Stimulated activated CD8-positive, alpha-beta memory T cell treated with anti-CD3 and anti-CD28 coated beads, Interleukin-12 subunit alpha, Interleukin-12 subunit beta, amount 100 ng/mL, for 1 hour (primary cell): ENCODE results near the gene FSD2.

Experiments used
- DNase-seq: peaks from one replicate; pipeline ENCODE4 v3.0.0-alpha.2; 2020; ENCODE audit warnings: low read depth

Gene FSD2, protein sequence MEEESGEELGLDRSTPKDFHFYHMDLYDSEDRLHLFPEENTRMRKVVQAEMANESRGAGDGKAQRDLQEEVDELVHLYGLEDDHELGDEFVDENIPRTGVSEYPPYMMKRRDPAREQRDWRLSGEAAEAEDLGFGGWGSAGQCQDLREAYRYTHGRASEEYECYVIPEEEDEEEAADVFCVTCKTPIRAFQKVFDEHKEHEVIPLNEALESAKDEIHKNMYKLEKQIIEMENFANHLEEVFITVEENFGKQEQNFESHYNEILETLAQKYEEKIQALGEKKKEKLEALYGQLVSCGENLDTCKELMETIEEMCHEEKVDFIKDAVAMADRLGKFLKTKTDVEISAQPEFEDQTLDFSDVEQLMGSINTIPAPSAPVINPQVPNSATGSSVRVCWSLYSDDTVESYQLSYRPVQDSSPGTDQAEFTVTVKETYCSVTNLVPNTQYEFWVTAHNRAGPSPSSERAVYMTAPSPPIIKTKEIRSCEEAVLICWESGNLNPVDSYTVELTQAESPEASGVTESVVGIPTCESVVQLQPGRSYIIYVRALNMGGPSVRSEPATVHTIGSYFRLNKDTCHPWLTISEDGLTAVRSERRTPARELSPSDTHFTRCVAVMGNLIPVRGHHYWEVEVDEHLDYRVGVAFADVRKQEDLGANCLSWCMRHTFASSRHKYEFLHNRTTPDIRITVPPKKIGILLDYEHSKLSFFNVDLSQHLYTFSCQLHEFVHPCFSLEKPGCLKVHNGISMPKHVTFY

DNA sequence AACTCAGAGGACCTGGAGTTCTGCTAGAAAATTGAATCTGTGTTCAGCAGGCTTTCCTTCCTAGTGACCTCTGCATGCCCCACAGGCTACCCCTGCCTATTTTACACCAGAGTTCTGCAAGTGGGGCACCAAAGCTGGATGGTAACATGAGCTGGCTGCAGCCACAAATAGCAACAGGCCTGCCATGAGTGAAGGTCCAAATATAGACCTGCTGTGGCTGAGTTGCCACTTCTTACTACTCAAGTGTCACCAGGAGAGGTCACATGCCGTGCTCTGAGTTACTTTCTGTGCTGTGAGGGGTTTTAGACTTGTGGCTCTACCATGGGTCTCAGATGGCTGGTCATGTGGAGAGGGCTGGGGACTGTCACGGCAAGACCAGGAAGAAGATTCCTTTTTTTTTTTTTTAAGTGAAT is at the start of gene FSD2:
FSD2 (minus strand) TSS at position 76 of the 413 bp plus-strand sequence. CDS start 18,679 bp downstream, outside the sequence.
- no peak for DNase-seq

DNA sequence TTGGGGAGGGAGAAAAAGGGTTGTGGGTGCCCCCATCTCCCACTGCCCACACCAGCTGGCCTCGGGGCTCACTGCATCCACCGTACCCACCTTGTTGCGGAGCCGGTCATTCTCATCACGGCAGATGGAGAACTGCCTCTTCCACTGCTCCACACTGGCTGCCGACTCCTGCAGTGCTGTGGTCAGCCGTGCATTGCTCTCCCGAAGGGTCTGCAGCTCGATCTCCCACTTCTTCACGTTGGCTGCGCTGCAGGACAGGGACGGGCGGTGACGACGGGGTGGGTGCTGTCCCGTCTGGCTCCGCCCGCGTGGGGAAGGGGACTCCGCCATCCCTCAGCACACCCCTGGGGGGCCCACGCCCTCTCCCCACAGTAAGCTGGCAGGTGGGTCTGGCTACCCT is 48.7 kb upstream of the FSD2 start:
- no peak for DNase-seq

DNA sequence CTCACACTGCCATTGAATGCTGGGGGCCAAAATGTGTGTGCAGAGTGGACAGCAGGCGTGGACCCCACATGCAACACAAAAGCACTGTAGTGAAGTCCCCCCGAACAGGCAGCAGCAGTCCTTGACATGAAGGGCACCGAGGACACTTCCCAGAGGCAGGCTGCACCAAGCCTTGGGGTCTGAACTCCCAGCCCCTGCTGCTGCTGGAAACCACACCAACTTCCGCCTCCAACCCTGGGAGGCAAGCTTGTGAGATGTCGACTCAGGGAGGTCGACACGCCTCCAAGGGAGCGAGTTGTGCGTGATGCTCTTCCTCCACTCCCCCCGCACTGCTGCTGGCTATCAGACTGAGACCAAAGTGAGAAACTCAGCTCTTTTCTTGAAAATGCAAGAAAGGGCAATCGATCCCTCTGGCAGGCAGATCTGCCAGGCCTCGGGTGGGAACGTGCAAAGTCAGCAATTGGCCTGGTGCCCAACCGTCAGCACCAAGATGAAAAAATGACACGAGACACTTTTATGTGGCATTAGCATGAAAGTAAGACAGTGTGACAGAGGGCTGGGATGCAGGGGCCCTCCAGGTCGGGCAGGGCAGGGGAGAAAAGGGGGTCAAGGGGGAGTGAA is 47.2 kb upstream of the FSD2 start:
- no peak for DNase-seq

DNA sequence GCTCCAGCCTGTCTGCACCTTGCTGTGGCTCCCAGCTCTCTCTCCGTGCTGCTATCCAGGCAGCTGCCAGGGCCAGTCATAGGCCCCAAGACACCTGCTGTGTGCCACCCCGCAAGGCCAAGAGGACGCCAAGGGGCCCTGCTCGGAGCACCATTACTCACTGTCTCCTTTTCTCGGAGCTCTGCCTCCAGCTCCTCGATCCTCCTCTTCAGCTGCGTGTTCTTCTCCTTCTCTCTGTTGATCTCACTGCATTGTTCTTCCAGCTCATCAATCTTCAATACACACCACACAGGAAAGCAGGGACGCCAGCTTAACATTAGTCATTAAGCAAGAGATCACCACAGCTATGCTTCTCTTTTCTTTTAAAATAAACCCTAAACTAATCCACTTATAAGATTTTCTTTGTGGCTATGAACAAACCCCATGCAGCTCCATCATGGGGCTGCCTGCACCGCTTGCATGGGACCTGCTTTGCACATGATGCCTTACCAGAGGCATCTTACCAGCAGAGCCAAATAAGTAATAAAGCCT is 46.2 kb upstream of the FSD2 start:
- DNase-seq, result no peak

DNA sequence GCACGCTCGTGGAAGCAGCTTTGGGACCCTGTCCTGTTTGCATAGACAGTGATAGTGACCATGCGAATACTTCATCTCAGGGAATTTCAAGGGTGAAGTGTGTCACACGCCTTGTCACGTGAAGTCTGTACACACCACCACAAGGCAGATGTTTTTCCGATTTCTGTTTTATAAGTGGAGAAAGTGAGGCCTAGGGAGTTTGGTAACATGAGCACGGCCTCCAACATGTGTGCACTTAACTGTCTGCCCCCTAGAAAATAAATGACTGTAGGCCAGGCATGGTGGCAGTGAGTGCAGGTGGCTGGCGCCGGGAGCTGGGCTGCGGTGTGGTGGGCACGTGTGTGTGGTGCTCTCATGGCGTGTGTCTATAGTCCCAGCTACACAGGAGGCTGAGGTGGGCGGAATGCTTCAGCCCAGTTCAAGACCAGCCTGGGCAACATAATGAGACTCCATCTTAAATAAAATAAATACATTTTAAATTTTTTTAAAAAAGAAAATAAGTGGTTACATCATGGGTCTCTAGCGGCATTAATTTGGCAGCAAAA is 45.5 kb upstream of the FSD2 start:
- no peak for DNase-seq

DNA sequence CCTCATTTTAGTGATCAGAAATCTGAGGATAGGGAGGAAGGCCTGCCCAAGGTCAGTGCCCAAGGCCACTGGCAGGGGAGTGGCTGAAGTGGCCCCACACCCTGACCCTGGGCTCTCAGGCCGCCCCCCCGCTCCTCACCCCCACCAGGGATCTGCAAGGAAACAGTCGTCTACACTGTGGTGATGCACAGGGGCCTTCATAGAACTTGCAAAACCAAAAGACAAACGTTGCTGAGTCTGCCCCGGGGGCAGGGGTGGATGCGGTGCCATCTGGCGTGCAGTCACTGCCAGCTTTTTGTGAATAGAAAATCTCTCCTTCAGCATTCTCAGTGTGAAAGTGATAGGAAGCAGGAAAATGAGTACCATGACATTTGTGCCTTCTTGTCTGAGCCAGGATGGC is 44.9 kb upstream of the FSD2 start:
- DNase-seq, result no peak

DNA sequence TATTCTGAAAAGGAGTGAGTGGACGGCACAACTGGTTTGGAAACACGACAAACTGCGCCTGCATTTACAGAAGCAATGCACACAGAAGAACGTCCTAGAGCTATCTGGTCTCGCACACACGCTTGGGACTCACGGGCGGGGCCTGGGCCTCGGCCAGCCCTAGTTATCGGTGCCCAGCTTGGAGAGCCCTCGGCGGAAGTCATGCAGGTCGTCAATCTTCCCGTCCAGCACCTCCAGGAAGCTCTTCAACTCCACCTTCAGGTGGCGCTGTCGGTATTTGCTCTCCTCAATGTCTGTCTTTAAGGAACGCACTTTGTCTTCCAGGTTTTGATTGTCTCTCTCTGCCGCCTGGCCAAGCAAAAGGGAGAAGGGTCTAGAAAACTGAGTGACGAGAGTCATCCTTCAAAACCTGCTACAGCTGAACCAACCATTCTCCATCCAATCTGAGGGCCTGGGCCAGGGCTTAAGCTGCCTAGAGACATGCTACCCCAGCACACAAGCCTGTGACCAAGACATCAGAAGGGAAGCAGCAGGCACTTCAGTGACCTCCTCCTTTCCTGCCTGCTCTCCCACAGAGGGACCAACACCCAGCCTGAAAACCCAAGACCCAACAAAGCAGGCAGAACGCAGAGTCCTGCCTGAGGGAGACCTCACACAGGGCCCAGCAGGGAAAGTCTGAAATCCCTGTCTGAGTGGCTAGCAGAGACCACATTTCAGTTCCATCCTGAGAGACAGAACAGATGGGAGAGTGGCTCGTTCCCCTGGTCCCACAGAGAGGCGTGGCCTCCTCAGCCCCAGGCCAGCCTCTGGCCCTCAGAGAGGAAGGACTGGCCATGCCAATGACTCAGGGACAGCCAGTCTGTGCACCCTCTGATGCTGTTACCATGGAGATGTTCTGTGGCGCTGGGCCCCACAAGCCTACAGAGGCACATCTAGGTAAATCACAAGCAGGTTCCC is 44.0 kb upstream of the FSD2 start:
- peak; percentile 15 for DNase-seq

DNA sequence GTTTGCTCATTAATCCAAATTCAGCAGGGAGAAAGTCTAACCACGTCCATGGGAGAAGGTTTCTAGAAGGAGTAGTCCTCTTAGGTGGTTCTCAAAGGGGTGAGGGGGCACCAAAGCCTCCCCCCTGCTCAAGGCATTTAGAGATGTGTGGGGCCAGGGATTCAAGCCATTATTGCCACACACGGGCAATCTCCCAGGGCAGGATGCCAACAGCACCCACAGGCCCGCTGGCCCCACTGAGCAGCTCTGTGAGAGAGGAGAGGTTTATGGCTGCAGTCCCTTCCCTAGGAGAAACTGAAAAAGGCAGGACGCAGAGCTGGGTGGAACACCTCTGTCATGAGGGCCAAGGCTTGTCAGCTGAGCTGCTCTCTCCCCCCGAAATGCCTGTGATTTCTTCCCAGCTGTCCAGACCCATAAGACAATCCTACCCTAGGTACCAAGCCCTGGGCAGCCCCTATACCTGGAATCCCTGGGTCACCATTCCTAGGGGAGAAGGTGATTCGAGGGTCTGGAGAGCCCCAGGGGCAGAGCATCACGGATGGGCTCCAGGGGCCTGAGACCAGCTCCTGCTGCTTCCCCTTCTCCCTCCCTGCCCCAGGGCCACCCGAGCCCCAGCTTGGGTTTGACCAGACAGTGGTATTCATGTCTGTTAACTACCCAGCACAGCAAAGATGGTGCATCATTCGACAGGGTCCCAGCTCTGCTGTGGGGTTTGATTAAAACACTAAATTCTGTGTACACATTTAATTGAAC is 42.5 kb upstream of the FSD2 start:
- no peak for DNase-seq

DNA sequence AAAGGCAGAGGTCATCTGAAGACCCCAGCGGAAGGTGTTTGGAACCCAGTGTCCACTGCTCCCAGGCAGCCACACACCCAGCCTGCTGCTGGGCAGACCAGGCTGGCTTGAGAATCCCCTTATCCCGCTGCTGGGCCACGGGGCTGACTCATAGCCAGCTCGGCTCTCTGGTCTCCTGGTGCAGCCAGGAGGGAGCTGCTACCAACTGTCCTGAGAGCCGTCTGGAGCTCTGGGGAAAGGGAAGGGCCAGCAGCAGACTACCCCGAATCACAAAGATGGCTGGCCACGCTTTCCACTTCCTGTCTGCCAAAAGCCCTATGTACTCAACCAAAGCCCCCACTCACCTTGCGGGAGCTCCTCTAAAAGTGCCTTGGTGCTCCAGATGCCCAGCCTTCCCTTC is 41.8 kb upstream of the FSD2 start:
- no peak for DNase-seq

DNA sequence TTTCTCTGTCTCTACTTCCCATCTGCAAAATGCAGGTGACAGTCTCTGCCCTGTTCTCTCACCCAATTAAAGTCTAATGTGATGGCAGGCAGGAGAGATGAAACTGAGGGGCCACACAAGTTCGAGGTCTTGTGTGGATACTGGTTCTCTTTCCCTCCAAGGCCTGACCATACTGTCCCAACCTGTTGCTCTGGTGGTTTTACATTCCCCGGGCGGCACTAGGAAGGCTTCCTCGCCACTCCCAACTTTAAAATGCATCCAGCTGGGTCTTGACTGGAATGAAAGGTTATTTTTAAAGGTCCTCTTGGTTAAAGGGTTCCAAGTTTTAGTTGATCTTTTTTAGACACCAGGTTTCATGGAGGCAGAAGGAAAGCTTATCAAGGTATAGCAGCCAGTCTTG is 40.8 kb upstream of the FSD2 start:
- no peak for DNase-seq

DNA sequence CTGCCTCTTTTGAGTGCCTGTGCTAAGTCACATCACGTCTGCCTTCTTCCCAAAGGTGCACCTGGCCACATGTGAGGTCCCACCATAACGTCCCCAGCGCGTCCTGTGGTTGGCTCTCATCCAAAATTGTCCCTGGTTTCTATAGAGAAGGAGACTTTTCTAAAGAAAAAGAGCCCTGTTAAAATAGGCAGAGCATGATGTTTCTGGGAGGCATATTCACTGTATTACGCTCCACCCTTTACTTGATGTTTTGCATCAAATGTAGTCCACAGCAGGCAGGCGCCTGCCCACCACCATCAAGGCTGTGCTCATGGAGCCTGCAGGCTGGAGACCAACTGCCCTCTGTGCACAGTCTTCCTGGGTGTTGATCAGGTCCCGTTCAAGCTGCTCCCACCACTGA is 39.8 kb upstream of the FSD2 start:
- DNase-seq, result no peak

DNA sequence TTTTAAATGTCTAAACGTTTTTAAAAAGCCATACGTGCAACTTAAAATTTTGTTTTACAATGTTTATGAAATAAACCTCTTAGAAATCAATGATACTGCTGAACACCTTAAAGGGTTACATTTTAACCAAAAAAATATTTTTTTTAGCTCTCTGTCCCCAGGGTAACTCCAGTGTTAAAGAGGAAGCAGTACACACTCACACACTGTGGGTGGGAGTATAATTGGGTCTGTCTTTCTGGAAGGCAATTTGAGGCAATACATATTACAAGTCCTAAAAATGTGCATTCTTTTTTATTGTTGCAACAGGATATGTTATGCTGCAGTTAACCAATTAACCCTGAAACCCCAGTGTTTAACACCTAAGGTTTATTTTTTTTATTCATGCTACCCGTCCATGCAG is 37.7 kb upstream of the FSD2 start:
- DNase-seq, result no peak

DNA sequence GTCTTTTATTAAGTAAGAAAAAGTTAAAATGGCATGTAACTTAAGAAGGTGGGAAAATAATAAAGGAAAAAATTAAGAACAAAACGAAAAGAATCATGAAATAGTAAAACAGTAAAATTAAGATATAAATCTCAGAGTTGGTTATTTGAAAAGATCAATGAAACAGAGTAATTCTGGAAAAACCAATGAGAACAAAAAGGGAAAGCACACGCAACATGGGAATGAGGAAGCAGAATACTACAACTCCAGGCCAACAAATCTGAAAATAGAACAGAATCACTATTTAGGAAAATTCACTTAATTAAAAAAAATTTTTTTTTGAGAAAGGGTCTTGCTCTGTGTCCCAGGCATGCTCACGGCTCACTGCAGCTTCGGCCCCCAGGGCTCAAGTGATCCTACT is 34.3 kb upstream of the FSD2 start:
- DNase-seq, result no peak

DNA sequence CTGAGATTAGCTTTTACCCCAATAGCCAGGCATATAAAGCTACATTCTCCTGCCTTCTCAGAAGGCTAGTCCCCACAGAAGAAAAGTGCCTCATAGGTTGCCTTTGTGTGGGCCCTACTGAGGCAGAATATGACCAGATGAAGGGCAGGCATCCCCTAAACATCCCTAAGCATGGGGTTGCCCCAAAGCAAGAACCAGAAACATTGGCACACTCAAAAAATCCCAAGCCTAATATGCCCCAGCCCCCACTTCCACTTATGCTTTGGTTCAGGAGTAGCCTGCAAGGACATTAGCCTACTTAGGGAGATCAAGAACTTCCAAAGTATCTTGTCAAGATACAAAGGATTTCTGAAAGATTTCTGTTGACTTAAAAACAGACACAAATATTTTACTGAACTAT is 33.3 kb upstream of the FSD2 start:
- DNase-seq, result no peak

DNA sequence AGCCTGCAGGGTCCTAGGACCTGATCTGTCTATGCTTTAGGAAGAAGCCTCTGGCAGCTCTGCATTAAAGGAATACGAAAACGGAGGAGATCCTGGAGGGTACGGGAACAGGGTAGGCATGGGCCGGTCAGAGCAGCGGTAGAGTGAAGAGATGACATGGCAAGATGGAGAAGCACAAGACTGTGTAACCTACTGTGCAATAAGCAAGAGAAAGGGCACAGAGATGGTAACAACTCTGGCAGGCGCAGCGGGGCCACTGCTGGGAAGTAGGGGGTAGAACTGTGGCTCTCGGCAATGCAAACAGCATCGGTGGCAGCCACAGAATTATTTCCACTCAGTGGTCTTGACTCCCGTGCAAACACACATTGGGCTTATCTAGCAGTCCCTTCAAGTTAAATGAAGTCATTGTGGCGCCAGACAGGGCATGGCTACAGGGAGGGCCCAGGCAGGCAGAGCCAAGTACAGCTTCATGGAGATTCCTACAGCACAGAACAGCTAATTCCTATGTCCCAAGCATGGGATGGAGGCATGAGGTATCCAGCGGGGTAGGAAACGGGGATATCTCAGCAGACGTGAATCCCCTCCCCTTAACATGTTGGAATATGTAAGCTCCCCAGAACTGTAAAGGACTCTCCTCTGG is 32.3 kb upstream of the FSD2 start:
- no peak for DNase-seq

DNA sequence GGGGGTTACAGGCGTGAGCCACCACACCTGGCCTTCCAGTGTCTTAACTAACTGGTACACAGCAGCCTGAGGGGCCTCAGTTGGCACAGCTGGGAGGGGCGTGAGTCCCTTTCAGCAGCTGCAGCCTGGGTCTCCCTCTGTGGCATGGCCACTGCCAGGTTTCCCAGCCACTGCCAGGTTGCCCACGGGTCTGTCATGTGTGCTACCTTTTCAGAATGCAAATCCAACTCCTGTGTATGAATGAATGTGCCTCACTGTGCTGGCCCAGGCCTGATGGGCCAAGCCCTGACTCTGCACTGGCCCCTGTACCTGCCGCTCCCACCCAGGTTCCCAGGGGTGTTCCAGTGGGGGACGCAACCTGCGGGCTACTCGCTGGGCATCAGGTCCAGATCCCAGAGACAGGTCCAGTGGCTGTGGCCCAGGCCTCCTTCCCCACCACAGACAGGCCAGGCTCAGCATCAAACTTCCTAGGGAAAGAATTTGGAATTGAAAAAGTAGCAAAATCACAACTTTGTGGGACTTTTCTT is 29.6 kb upstream of the FSD2 start:
- DNase-seq, result no peak

DNA sequence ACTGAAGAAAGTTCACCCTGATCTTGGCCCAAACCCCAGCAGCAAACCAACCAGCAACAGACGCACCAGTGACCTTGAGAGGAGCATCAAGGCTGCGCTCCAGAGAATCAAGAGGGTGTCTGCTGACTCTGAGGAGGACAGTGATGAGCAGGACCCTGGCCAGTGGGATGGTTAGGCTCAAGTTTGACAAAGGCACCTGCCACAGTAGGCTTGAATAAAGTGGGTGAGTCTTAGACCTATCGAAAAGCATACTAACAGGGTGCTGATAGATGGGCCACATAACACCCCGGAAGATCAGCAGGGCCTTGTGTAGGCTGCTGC is 27.5 kb upstream of the FSD2 start:
- DNase-seq, result no peak

DNA sequence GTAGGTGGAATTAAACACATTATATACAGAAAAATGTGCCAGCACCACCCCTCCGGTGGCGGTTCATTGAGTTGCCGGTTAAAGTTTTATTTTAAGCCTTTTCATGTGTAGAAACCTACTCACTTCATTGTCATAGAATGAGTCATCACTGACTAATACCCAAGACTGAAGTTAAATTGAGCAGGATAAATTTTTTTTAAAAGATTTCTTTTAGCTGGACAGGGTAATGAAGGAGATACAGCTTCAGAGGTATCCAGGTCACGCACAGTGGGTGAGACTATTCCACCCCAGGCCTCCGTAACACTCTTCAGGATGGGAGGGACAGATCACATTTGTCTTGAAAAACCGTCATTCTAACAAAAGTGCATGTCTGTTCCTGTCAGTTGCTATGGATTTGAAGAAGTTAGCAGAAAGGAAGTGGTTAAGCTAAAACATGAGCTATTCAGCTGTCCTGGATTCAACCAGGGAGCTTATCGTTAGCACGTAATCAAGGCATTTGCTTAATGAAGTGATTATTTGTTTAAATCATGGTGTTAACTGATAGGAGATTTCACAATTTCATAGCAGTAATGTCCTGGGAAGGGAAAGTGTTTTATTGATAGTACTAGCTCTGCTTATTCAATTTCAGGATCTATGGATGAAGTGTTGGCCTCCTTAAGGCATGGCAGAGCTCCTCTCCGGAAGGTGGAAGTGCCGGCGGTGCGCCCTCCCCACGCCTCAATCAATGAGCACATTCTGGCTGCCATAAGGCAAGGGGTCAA is 26.9 kb upstream of the FSD2 start:
- no peak for DNase-seq

DNA sequence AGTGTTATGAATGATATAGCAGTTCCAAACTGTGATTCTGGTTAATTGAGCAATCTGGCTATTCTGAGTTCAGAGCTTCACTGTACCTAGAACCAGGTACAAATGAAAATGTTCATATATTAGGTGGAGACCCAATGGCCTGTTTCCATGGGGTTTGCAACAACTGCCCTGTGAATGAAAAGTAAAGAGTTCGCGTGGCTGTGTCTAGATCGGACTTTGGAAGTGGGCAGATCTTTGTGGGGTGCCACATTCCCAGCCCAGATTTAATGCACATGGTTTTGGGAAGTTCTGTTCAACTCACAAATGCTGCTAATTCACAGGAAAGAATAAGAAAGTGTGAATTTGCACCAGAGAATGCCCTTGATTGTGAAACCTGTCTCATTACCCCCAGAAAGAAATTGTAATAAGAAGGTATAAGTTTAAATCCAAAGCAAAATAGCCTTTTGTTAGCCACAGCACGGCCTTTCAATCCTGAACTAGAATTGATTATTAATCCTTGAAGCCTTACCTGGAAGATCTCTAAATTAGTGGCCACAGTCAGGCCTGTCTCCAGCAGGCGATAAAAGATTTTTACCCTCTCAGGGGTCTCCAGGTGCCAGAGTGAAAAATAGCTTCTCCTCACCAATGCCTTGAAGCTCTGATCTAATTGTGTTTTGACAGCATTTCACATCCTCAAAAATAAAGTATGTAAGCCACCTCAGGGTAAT is 26.2 kb upstream of the FSD2 start:
- no peak for DNase-seq
